ENCODE data around the gene DAB1.

The DAB1 gene

GRCh38 chr1:57188168-57188567, 235.7 kb downstream of the DAB1 start:
- ChIA-PET CTCF (interaction anchor here (0.6 kb wide), 1 partner anchor 1129 kb away, joined by 3 read pairs; no protein-coding TSS in a partner anchor), POLR2A (ENCODE audit: low non-redundant PET) (no interaction called here)
- H3K27ac ChIP-seq = no peak overlapping the region
- no peak for TF ChIP-seq CTCF (conservative IDR thresholded peaks at IDR 0.05; ENCODE audit: low read depth)
- no peak for DNase-seq (ENCODE audit: low spot score)

- H3K27ac ChIP-seq = no peak overlapping the region
- DNase-seq (ENCODE audit: low spot score) = no peak
- no peak for TF ChIP-seq CTCF (conservative IDR thresholded peaks at IDR 0.05; ENCODE audit: low read depth)
- POLR2A ChIA-PET (ENCODE audit: low non-redundant PET) = no interaction called here
- CTCF ChIA-PET = interaction anchor here (0.6 kb wide), 1 partner anchor 41 kb away, joined by 8 read pairs; no protein-coding TSS in a partner anchor
Observed at GRCh38 chr1:57186455-57186854, 237.4 kb downstream of the DAB1 start.

GRCh38 chr1:57179001-57179400, 244.9 kb downstream of the DAB1 start:
- H3K27ac ChIP-seq = no peak overlapping the region
- TF ChIP-seq CTCF (conservative IDR thresholded peaks at IDR 0.05; ENCODE audit: low read depth) = no peak
- ChIA-PET CTCF (no interaction called here), POLR2A (ENCODE audit: low non-redundant PET) (no interaction called here)
- DNase-seq (ENCODE audit: low spot score) = no peak

GRCh38 chr1:57175506-57175905, 248.4 kb downstream of the DAB1 start:
- no peak for TF ChIP-seq CTCF (conservative IDR thresholded peaks at IDR 0.05; ENCODE audit: low read depth)
- H3K27ac ChIP-seq = no peak overlapping the region
- ChIA-PET POLR2A (ENCODE audit: low non-redundant PET) (no interaction called here), CTCF (no interaction called here)
- DNase-seq (ENCODE audit: low spot score) = no peak

- POLR2A ChIA-PET (ENCODE audit: low non-redundant PET) = no interaction called here
- DNase-seq (ENCODE audit: low spot score) = no peak
- TF ChIP-seq CTCF (conservative IDR thresholded peaks at IDR 0.05; ENCODE audit: low read depth) = no peak
- no peak overlapping the region for H3K27ac ChIP-seq
- CTCF ChIA-PET = no interaction called here
Observed at GRCh38 chr1:57172040-57172439, 251.8 kb downstream of the DAB1 start.

- CTCF ChIA-PET = no interaction called here
- no peak overlapping the region for H3K27ac ChIP-seq
- POLR2A ChIA-PET (ENCODE audit: low non-redundant PET) = no interaction called here
- DNase-seq (ENCODE audit: low spot score) = no peak
- no peak for TF ChIP-seq CTCF (conservative IDR thresholded peaks at IDR 0.05; ENCODE audit: low read depth)
Observed at GRCh38 chr1:57167997-57168396, 255.9 kb downstream of the DAB1 start.

- CTCF ChIA-PET = interaction anchor here (0.6 kb wide), 2 partner anchors 157 to 931 kb away, joined by 3 read pairs; no protein-coding TSS in a partner anchor
- POLR2A ChIA-PET (ENCODE audit: low non-redundant PET) = no interaction called here
- TF ChIP-seq CTCF (conservative IDR thresholded peaks at IDR 0.05; ENCODE audit: low read depth) = no peak
- no peak for DNase-seq (ENCODE audit: low spot score)
- H3K27ac ChIP-seq = no peak overlapping the region
Observed at GRCh38 chr1:57165546-57165945, 258.3 kb downstream of the DAB1 start.
